Fibroblast of lung (primary cell): ENCODE data around the gene ARMC10. TPM values are rescaled to one million over a fixed set of nuclear protein-coding genes. Genes with fewer than 3 reads are reported as not detected.

Experiments
- DNase-seq, 2 donors: peaks; one replicate each; pipeline versions ENCODE4 v3.0.0 to v3.0.0-alpha.2; 2010; ENCODE audit warnings: low read depth in 2 of 2
- H2AFZ ChIP-seq: 2 replicates; pipeline ENCODE4 v1.5.1; 2012; ENCODE audit warnings: low read length, control low read depth, inconsistent platforms
- H3K27ac ChIP-seq: 2 replicates; pipeline ENCODE4 v1.5.1; 2011; ENCODE audit warnings: low read length, control low read depth; ENCODE audit not compliant: insufficient read depth
- H3K27me3 ChIP-seq: 2 replicates; pipeline ENCODE4 v1.5.1; 2011; ENCODE audit warnings: mild to moderate bottlenecking, low read length; ENCODE audit not compliant: control insufficient read depth, insufficient read depth
- H3K36me3 ChIP-seq: 2 replicates; pipeline ENCODE4 v1.5.1; 2011; ENCODE audit warnings: low read length; ENCODE audit not compliant: control insufficient read depth, insufficient read depth
- H3K4me1 ChIP-seq: 2 replicates; pipeline ENCODE4 v1.5.1; 2011; ENCODE audit warnings: low read length; ENCODE audit not compliant: control insufficient read depth, insufficient read depth; ENCODE audit errors: extremely low read depth
- H3K4me2 ChIP-seq: 2 replicates; pipeline ENCODE4 v1.5.1; 2011; ENCODE audit warnings: low read length, control low read depth; ENCODE audit not compliant: insufficient read depth; ENCODE audit errors: extremely low read depth
- H3K4me3 ChIP-seq, 4 experiments: fragments of 200-600 bp in 1 of 4; sonication (generic) in 1 of 4; replicated peaks in 1 of 4; 2 replicates each; pipeline ENCODE4 v1.5.1; 2011 to 2016; ENCODE audit warnings: low read length in 4 of 4, low read depth in 3 of 4, mild to moderate bottlenecking in 3 of 4, control low read depth in 2 of 4, inconsistent platforms in 1 of 4, mixed read lengths in 1 of 4; ENCODE audit not compliant: insufficient read depth in 1 of 4; ENCODE audit errors: control extremely low read depth in 1 of 4
- H3K79me2 ChIP-seq: 2 replicates; pipeline ENCODE4 v1.5.1; 2012; ENCODE audit warnings: mild to moderate bottlenecking, low read length, inconsistent platforms; ENCODE audit not compliant: control insufficient read depth, insufficient read depth
- H3K9ac ChIP-seq: 2 replicates; pipeline ENCODE4 v1.5.1; 2011; ENCODE audit warnings: mild to moderate bottlenecking, low read length, control low read depth; ENCODE audit not compliant: insufficient read depth
- H3K9me3 ChIP-seq: 2 replicates; pipeline ENCODE4 v1.5.1; 2012; ENCODE audit warnings: low read depth, low read length; ENCODE audit not compliant: control insufficient read depth, insufficient read depth
- H4K20me1 ChIP-seq: 2 replicates; pipeline ENCODE4 v1.5.1; 2011; ENCODE audit warnings: low read length; ENCODE audit not compliant: control insufficient read depth, insufficient read depth; ENCODE audit errors: extremely low read depth
- EZH2 ChIP-seq: IDR thresholded peaks from 2 replicates; pipeline ENCODE4 v1.5.1; 2012; ENCODE audit warnings: low read length, control low read depth, mild to moderate bottlenecking; ENCODE audit errors: missing control alignments
- polyA plus RNA-seq, 2 donors: library from polyadenylated mRNA; depleted of rRNA in 1 of 2; stranded (reverse) in 1 of 2; unstranded in 1 of 2; fragments of >200 nt; gene quantifications; 2 replicates each; pipeline ENCODE4 v1.2.1, GENCODE V29; 2011 to 2012; ENCODE audit warnings: missing spikeins in 1 of 2
- total RNA-seq: library from RNA; depleted of rRNA; stranded (reverse); fragments of >200 nt; gene quantifications from 2 replicates; pipeline ENCODE4 v1.2.1, GENCODE V29; 2014
- TF ChIP-seq, protein P1 (sequence below), 2 donors: IDR thresholded peaks in 1 of 2; conservative IDR thresholded peaks in 1 of 2; 1 replicate in 1 of 2; 2 replicates in 1 of 2; pipeline ENCODE4 v1.5.1; 2011 to 2012; ENCODE audit warnings: low read length in 2 of 2, control low read depth in 1 of 2, inconsistent platforms in 1 of 2, low read depth in 1 of 2, mild to moderate bottlenecking in 1 of 2

ARMC10 gene
- total and polyA plus RNA-seq, 2 donors (not counting 1 experiment from before 2014, with no cell fraction given) = 31.8 to 50.5 TPM

GRCh38 chr7:103148131-103148993 is 73.4 kb downstream of the ARMC10 start:
- DNase-seq = peak; percentile 9 to 30
- TF ChIP-seq EZH2 = no peak
- TF ChIP-seq, protein P1, sequence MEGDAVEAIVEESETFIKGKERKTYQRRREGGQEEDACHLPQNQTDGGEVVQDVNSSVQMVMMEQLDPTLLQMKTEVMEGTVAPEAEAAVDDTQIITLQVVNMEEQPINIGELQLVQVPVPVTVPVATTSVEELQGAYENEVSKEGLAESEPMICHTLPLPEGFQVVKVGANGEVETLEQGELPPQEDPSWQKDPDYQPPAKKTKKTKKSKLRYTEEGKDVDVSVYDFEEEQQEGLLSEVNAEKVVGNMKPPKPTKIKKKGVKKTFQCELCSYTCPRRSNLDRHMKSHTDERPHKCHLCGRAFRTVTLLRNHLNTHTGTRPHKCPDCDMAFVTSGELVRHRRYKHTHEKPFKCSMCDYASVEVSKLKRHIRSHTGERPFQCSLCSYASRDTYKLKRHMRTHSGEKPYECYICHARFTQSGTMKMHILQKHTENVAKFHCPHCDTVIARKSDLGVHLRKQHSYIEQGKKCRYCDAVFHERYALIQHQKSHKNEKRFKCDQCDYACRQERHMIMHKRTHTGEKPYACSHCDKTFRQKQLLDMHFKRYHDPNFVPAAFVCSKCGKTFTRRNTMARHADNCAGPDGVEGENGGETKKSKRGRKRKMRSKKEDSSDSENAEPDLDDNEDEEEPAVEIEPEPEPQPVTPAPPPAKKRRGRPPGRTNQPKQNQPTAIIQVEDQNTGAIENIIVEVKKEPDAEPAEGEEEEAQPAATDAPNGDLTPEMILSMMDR (conservative IDR thresholded peaks at IDR 0.05 in 1 of 2, IDR thresholded peaks at IDR 0.05 in 1 of 2; ENCODE audit: low read depth in 1 of 2, low read length in 2 of 2) = no peak

More at GRCh38 chr7:103148131-103148993, 73.4 kb downstream of the ARMC10 start:
- Histone ChIP-seq H3K9ac (peak overlapping the region; percentile 88), H3K4me2 (peak overlapping the region; percentile 71), H3K4me3 (peak overlapping the region; percentile 76 to 95 (median 81)), H3K9me3 (no peaks in the 10 kb centered on the region), H4K20me1 (no peaks in the 10 kb centered on the region), H2AFZ (peak overlapping the region; percentile 81), H3K27me3 (no peaks in the 10 kb centered on the region), H3K36me3 (no peaks in the 10 kb centered on the region), H3K79me2 (peaks cover 3% of the 10 kb centered on the region), H3K27ac (peak overlapping the region; percentile 82), H3K4me1 (no peaks in the 10 kb centered on the region)

Other genes starting within 250 kb of the ARMC10 start
- gene LRRC17, start 162.1 kb upstream of the ARMC10 start, total RNA-seq = 12.6 and 30.8 TPM in 2 replicates
- gene LRRC17, start 162.1 kb upstream of the ARMC10 start, polyA plus RNA-seq = 31.5 and 103 TPM in 2 replicates
- 0.66 and 1.0 TPM in 2 replicates for gene FBXL13, start 344 bp upstream of the ARMC10 start, total RNA-seq
- gene FBXL13, start 344 bp upstream of the ARMC10 start, polyA plus RNA-seq = 0.41 and 0.61 TPM in 2 replicates
- 8.5 and 9.2 TPM in 2 replicates for gene NAPEPLD, start 74.0 kb downstream of the ARMC10 start, total RNA-seq
- gene NAPEPLD, start 74.0 kb downstream of the ARMC10 start, polyA plus RNA-seq = 4.6 and 5.7 TPM in 2 replicates
- 62.8 and 63.4 TPM in 2 replicates for gene PMPCB, start 222.3 kb downstream of the ARMC10 start, total RNA-seq
- 89.6 and 94.4 TPM in 2 replicates for gene PMPCB, start 222.3 kb downstream of the ARMC10 start, polyA plus RNA-seq